NCI-H1694 treated with DMSO at 0.1 percent for 48 hours (cell line): ENCODE measurements around the gene HS3ST4.

Experiments used
- DNase-seq: peaks from one replicate; lab custom pipeline; 2025; lab: John Stamatoyannopoulos, UW

The HS3ST4 gene

DNA sequence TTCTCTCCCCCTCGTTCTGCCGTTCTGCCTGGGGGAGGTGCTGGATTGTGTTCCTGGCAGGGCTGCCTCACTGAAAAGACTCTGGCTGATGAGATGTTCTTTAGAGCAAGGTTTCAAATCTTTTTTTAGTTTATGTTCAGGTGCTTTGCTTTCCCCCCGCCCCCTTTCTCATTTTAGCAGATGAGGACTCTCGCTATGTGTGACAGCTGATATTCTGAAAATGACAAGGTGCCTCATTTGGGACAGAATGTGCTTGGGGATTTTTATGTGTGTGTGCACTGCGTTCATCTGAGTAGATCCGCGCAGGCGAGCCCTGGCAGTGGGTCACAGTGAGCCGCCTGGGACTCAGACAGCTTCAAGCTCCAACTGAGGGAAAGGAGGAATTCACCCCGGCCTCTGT is 205.9 kb downstream of the HS3ST4 start:
- no peak for DNase-seq

DNA sequence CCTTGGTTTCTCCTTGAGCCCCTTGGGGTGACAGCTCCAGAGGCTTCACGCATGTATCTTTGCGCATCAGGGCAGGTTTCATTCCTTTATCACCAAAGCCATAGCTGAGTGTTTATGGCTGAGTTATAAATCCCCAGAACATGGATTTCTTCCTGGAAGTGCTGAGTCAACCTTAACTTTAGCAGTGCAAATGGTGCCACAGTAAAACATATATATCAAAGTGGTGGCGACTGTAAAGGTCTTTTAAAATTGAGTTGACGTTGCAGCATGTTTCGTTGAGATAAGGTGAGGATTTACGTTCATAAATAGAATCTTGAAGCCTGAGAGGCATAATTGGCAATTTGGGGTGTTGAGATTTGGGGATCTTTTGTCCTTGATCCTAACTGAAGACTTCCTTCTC is 214.1 kb downstream of the HS3ST4 start:
- DNase-seq: no peak

DNA sequence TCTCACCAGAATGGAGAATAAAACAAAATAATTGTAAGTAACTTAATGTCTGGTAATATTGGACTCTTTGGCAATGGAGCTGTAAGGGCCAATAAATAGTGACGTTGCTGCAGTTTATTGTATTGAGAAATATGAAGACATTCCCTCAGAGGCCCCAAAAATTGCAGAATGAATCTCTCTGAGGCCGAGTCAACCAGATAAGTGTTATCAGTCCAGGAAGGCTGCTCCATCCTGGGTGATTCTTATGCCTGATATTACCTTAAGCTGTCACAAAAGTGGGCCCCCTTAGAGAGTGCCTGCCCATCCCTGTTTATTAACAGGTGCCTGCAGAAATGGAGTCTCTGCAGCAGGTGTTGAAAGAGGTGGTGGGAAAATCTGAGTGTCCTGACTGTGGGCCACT is 219.2 kb downstream of the HS3ST4 start:
- no peak for DNase-seq

DNA sequence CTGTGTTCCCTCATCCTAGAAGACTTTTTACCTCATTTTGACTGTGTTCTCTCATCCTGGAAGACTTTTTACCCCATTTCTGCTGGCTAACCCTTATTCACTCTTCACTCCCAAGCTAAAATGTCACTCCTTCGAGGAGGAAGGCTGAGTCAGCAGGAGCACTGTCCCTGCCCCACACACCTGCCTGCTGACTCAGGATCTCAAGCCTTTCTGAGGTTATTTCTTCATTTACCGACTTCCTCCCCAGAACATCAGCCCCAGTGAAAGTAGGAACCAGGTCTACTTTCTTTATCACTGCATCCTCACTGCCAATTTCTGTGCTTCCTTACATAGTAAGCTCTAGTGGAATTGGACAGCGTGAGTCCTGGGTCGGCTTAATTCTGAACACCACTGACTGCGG is 220.6 kb downstream of the HS3ST4 start:
- no peak for DNase-seq

DNA sequence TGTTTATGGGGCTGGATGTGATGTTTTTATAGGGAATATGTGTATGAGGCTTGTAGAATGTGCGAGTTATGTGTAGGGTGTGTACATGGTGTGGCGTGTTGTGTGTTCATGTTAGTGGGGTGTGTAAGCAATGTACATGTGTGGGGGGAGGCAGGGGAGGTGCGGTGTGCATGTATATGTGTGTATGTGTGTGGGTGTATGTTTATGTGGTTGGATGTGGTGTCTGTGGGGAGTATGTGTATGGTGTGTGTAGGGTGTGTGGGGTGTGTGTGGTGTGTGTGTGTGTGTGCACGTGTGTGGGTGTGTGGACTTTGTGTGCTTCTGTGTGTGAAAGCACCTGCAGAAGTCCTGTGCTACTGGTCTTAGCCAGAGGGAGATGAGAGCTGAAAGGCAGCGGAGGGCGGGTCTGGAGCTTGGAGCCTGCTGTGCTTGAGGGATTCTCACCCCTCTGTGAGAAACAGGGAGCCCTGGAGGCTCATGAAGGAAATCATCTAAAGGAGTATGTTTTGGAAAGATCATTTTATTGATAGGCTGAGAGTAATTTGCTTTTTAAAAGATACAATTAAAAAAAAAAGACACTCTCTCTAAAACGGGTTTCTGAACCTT is 222.7 kb downstream of the HS3ST4 start:
- DNase-seq: no peak

DNA sequence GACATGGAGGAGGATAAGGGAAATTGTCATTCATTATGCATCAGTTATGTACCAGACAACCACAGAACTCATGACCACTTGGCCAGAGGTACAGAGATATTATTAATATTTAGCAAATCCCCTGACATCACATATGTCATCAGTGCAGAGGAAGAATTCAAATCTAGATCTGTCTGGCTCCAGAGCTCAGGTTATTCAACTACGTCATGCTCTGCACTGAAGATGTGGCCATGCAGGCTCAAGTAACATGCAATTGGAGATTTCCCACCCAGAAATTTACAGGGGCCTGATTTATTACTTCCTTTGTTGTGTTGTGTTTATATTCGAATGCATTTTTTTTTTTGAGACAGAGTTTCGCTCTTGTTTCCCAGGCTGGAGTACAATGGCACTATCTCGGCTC is 224.3 kb downstream of the HS3ST4 start:
- DNase-seq: no peak

DNA sequence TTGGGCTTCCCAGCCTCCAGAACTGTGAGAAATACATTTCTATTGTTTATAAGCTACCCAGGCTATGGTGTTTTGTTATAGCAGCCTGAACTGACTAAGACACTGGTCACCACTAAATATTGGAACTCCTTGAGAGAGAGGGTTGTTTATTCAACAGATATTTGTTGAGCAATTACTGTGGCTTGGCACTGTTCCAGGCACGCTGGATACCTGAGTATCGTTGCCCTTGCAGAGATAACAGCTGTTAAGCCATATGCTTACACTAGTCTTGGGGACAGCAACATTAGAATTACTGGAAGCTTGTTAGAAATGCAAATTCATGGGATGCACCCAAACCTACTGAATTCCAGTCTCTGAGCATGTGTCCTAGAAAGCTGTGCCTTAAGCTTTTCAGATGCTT is 230.7 kb downstream of the HS3ST4 start:
- DNase-seq: no peak

DNA sequence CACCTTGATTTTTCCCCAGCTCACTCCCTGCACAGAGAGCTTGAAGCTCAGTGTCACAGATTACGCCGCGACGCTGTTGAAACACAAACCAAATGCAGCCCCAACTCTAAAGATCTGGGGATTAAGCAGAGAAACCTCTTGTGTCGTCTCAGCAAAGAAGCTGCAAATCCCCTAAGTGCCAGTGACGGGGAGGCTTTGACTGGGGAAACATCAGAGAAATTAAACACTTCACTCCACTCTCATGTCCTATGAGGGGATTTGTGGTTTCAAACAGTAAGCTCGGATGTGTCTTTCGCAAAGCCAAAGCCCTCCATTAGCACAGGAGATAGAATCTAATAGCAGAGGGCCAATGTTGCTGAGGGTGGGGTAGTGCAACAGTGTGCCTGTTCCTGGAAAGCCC is 233.7 kb downstream of the HS3ST4 start:
- no peak for DNase-seq

DNA sequence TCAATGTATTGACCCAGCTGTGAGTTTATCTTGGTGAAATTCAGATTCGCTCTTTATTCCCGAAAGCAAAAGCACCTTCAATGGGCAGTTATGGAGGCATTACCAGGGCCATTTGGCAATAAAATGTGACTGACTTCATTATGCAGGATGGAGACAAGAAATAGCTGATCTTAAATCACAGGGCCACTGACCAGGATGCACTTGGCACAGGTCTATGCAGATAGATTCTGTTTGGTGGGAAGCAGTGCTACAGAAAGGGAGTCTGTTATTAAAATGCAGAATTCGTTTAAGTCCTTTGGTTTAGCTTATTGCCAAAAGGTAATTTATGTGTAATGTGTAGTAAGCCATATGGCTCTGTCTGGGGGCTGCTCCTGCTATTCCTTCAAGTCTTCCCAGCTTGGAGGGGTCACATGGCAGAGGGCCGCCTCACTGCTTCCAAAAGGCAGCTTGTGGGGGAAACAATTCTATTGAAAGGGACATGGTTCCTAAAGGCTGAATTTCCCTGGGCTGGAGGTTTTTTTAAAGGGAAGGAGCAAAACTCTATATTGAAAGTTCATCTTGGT is 239.8 kb downstream of the HS3ST4 start:
- DNase-seq: no peak

DNA sequence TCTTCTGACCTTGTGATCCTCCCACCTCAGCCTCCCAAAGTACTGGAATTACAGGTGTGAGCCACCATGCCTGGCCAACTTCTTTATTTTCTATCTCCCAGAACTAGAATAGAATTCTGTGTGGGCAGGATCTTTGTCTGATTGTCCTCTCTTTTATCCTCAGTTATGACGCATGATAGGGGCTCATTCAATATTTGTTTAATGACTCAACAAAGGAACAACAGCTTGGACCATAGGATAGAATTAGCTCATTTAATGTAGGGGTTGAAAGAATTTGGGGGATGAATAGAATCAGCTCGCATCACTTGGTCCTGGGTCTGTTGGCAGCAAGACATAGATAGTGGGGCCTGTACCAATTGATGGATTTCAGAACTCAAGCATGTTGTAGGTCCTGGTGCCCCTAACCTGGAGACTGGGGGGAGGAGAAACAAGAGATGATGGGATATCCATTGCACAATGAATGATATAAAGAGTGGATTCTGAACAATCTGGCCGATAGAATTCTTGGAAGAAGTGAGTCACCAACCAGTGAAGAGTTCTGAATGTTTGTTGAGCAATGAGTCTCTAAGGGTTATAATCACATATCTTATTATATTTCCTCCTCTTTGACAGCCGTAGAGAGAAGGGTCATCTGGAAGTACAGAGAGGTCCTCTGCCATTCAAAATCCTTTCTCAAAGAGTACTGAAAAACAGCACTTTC is 250.2 kb downstream of the HS3ST4 start:
- DNase-seq: no peak

DNA sequence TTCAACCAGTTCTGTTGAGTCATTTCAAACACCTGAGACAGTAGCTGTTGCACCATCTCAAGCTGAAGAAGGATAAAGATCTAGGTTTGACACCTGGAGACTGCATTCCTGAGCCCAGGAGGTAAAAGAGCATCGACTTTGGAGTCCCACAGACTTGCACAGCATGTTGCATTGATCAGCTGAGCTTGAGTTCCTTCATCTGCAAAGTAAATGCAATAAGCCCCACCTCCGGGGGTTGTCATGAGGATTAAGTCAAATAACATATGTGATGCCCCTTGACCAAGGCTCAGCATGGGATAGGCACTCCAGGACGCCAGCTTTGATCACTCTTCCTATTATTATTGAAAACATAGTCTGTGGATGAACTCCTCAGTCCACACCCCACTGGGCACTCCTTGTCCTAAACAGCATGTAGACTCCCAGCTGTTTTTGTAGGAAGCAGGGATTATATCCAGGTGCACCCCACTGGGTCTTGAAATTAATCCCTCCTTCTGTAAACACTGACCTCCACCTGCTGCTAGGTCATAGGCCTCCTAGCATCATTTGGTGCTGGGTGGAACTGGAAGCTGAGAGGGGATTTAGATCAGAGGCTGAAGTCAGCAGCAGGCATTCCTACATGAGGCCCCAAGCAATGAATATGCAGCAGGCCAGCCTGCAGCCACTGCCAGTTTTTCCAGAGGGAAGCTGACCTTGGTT is 259.0 kb downstream of the HS3ST4 start:
- DNase-seq: no peak

DNA sequence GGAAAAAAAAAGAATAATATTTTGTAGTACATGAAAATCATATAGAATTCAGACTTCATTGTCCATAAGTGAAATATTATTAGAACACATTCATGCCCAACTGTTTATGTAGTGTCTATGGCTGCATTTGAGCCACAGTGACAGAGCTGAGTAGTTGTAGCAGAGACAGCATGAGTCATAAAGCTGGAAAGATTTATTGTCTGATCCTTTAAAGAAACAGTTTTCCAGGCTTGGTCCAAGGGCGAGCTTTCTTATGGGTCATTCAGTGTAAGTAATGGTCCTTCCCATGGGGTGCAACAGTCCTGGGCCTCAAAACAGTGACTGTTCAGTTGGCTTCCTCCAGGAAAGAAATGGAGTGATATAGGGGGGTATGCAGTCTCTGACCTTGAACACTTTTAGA is 260.2 kb downstream of the HS3ST4 start:
- no peak for DNase-seq

DNA sequence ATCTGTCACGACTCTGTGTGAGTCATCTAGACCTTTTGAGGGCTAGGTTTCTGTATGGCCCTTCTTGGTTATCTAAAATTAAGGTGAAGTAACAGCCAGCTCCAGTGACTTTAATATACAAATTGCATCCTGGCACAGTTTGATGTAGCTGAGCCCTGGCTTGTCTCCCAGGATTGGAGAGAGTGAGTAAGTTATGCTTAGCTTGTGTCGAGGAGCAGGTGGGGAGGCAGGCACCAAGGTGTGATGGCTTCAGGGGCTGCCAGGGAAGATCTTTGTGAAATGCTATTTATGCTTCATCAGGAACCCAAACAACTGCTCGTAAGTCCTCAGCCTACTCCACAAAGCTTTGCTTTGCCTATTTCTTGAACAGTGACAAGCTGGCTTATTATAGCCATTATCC is 261.2 kb downstream of the HS3ST4 start:
- no peak for DNase-seq

DNA sequence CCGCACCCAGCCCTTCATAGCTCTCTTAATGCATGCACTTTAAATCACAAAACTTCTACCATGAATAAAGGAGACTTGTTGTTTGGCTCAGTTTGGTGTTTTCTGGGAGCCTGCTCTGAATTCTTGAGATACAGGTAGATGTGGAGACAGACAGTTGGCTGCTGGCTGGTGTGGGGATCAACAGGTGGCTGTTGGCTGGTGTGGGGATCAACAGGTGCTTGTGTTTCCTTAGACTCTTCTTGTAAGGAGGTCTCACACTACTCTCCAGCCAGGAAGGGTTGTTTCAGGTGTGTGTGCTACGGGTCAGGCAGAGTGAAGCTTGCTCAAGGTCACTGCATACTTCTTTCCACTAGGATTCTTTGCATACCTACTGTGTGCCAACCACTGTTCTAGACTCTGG is 265.9 kb downstream of the HS3ST4 start:
- no peak for DNase-seq

DNA sequence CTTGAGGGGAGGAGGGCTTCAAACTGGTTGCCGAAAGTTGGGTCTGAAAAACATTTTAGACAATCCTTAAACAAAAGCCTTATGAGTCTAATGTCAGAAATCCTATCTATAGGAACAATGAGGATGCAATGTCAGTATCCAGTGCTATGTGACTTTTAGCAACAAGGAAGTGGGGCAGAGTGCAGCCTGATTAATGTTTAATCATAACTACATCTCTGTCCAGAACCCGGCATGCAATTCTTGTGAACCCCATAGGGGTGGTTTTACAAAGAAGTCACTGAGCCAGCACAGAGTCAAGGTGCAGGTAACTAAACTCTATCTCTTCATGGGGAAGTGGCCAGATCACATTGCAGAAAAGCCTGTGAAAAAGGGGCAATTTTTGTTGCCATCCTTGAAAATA is 267.5 kb downstream of the HS3ST4 start:
- DNase-seq: no peak

DNA sequence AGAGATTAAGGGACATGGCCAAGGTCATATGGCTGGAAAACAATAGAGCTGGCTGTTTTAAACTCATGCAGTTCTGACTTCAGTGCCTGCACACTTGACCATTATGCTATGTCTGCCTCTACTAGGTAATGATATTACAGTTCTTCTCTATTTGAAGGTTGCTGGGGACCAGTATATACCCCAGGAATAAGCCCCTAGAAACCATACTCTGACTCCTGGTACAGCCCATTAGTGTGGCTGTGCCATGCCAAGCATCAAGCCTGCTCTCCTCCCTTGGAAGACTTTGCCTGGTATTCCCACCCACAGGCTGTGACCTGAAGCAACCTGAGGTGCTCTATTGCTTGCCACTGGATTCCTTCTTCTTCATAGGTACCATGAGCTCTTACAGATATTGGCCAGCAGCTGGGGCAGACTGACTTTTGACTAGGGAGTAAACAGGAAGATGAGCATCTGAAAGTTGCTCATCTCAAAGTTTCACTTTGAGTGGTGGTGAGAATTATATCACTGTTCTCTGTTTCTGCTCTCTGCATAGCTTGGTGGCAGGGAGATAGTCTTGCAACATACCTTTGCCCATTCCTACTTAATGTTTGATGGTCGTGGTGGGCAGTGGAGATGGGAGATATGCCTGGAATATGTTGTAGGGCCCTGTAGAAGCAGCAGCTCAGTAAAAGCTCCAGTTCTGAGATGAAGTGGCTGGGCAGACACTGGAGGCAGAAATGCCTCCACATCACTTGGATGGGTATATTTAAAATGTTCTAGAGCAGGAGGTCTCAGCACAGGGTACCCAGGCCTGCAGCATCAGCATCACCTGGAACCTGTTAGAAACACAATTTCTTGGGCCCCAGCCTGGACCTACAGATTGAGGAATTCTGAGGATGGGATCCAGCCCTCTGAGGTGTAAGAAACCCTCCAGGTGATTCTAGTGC is 274.7 kb downstream of the HS3ST4 start:
- no peak for DNase-seq

DNA sequence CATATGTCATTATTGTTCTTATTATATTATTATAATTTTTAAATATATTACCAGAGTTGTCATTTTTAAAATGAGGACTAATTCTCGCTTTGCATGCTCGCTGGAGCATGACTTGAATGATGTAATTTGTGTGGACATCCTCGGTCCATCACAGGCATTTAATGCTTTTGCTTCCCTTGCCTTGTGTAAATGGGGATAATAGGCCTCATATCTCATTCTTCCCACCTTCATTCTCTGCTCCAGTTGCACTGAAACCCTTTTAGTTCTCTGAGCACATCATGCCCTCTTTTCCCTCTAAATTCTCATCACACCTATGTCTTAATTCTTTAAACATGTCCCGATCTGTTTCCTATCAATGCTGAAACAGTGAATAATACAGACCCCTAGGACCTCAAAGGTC is 285.4 kb downstream of the HS3ST4 start:
- no peak for DNase-seq

DNA sequence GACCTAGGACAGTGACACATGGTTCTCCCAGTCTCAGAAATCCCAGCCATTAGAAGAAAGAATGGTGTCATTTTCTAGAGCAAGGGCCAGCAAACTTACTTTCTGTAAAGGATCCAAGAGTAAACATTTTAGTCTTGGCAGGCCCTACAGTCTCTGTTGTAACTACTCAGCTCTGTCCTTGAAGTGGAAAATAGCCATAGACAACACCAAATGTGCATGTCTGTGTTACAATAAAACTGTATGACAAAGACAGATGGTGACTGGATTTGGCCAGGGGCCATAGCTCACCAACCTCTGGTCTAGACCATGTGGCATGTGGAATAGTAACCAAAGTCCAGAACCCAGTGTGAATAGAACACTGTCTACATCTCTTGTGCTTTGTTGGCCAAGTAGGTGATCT is 286.5 kb downstream of the HS3ST4 start:
- no peak for DNase-seq

DNA sequence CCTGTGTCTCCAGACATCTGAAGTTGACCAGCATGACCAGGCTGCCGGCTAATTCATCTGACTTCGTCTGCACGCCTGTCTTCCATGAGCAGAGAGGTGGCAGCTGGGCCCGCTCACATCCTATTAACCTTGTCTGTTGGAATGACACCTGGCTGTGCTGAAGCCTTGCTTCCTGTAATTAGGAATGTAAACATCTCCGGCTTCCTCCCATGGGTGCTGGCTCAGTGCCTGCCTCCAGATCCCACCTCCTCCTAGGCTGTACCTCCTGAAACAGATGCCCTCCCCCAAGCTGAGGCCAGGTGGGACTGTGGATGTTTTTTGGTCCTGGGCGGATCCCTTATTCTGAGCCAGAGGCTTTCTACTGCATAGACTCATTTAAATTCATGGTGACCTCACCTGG is 296.3 kb downstream of the HS3ST4 start:
- no peak for DNase-seq

DNA sequence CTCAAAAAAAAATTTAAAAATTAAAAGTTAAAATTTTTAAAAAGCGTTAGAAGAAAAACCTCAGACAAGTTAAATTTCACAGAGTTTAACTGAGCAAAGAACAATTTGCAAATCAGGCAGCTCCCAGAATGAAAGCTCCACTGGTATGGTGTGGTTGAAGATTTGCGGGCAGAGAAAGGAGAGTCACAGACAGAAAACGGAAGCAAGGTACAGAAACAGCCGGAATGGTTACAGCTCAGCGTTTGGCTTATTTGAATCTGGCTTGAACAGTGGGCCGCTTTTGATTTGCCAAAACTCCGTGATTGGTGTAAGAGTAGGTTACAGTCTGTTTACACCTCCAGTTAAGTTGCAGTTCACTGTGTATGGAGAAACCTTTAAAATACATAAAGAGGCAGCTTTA is 297.1 kb downstream of the HS3ST4 start:
- no peak for DNase-seq

DNA sequence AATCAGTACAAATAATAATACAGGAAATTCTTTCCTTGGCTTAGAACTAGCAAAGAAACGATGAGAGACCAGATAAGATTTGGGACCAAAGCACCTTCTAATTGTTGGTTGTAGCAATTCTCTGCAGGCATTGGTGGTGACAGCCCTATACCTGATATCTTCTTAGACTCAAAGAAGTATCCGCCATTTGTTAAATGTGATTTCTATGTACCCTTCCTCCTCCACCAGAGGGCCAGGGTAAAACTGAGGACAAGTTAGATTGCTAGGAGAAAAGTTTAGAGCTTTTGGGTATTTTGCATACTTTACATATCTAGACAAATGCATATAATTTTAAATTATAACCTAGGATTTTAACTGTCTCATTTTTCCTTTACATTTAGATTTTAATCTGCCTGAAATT is 304.3 kb downstream of the HS3ST4 start:
- no peak for DNase-seq

DNA sequence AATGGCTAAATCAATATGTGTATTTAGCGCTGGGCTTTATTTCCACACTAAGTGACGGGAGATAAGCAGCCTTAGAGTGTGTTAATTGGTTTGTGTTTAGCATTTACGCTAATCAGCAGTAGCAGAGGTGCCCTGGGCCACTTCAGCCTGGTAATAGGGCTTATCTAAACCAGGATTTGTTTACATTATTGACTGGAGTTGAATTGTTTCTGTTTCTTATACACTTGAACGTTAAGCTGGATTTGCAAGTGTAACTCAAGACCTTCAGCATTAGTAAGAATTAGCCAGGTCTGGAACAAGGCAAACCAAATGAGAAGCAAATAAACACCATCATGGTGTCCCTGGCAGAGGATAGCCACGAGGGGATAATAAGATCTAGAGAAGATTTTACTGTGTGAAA is 313.6 kb downstream of the HS3ST4 start:
- DNase-seq: no peak
